Adipose tissue (tissue), 3 donors: ENCODE measurements around the gene ZDHHC11. TPM values are rescaled to one million over a fixed set of nuclear protein-coding genes. Genes with fewer than 3 reads are reported as not detected.
"Not testable (repeated sequence)": the region's sequence is repeated elsewhere in the genome, so short reads cannot be mapped to it uniquely, and the experiment has no call there.

Experiments used
- H3K27ac ChIP-seq: one replicate; pipeline ENCODE4 v1.5.1; 2013; ENCODE audit warnings: low read depth, low read length
- WGBS, 3 donors: extraction: QIAGEN DNeasy Blood & Tissue Kit; methylation state at CpG; one replicate each; pipeline ENCODE4 v1.1.7; 2013; 5-methylcytosine and 5-hydroxymethylcytosine counted together
- polyA plus RNA-seq, 3 donors: library from polyadenylated mRNA; stranded (reverse); fragments of 200-250 nt; gene quantifications; one replicate each; pipeline ENCODE4 v1.2.3, GENCODE V29; 2013
- donor health status: healthy with polysubstance abuse.
- donor health status: Bipolar disorder and iron deficiency.
- donor health status: healthy.

Gene ZDHHC11
- polyA plus RNA-seq, 3 donors, result 3.1 to 5.1 (median 4.4) TPM

GRCh38 chr5:882253-883183, 31.7 kb upstream of the ZDHHC11 start:
- 79 to 97% (median 80%) methylated on average over 33 of the region's 33 CpGs for WGBS, 3 donors

GRCh38 chr5:881551-881935, 30.8 kb upstream of the ZDHHC11 start:
- H3K27ac ChIP-seq, result no peak overlapping the region
- 91 to 94% (median 93%) methylated on average over 12 of the region's 12 CpGs for WGBS, 3 donors

More at GRCh38 chr5:882253-883183, 31.7 kb upstream of the ZDHHC11 start:
- H3K27ac ChIP-seq, result no peak overlapping the region

GRCh38 chr5:880816-881550, 30.2 kb upstream of the ZDHHC11 start:
- WGBS, 3 donors, result 94 to 97% (median 96%) methylated on average over 35 of the region's 35 CpGs
- no peak overlapping the region for H3K27ac ChIP-seq

- not testable (repeated sequence) for H3K27ac ChIP-seq
- WGBS, 3 donors, result no CpG with 5 or more reads among the region's 8 CpGs
Measured at GRCh38 chr5:878677-879076, 27.9 kb upstream of the ZDHHC11 start.

- no peak overlapping the region for H3K27ac ChIP-seq
- WGBS, 3 donors, result 95 to 96% (median 96%) methylated on average over 15 of the region's 15 CpGs
Measured at GRCh38 chr5:878125-878524, 27.3 kb upstream of the ZDHHC11 start.

GRCh38 chr5:876398-877365, 25.9 kb upstream of the ZDHHC11 start:
- 94 to 95% (median 95%) methylated on average over 28 of the region's 28 CpGs for WGBS, 3 donors
- H3K27ac ChIP-seq, result no peak overlapping the region

GRCh38 chr5:875931-876330, 25.1 kb upstream of the ZDHHC11 start:
- no peak overlapping the region for H3K27ac ChIP-seq
- WGBS, 3 donors, result 95 to 96% (median 96%) methylated on average over 24 of the region's 24 CpGs

- no peak overlapping the region for H3K27ac ChIP-seq
- 78 to 81% (median 81%) methylated on average over 8 of the region's 8 CpGs for whole genome bisulfite sequencing, 3 donors
Measured at GRCh38 chr5:873328-873727, 22.5 kb upstream of the ZDHHC11 start.

- 73 to 85% (median 74%) methylated on average over 10 of the region's 10 CpGs for WGBS, 3 donors
- no peak overlapping the region for H3K27ac ChIP-seq
Measured at GRCh38 chr5:872301-872700, 21.5 kb upstream of the ZDHHC11 start.

- 90 to 96% (median 94%) methylated on average over 24 to 29 of the region's 29 CpGs for WGBS, 3 donors
- H3K27ac ChIP-seq, result no peak overlapping the region
Measured at GRCh38 chr5:871596-872298, 21.0 kb upstream of the ZDHHC11 start.

- WGBS, 3 donors, result 96 to 99% (median 96%) methylated on average over 5 of the region's 5 CpGs
- H3K27ac ChIP-seq, result no peak overlapping the region
Measured at GRCh38 chr5:870956-871355, 20.2 kb upstream of the ZDHHC11 start.

- 94 to 95% (median 94%) methylated on average over 16 of the region's 16 CpGs for WGBS, 3 donors
- no peak overlapping the region for H3K27ac ChIP-seq
Measured at GRCh38 chr5:868428-869135, 17.8 kb upstream of the ZDHHC11 start.

GRCh38 chr5:867300-867870, 16.6 kb upstream of the ZDHHC11 start:
- H3K27ac ChIP-seq, result no peak overlapping the region
- WGBS, 3 donors, result 87 to 96% (median 87%) methylated on average over 6 of the region's 6 CpGs

- H3K27ac ChIP-seq, result no peak overlapping the region
- 87 to 96% (median 95%) methylated on average over 8 to 10 of the region's 10 CpGs for WGBS, 3 donors
Measured at GRCh38 chr5:865771-866170, 15.0 kb upstream of the ZDHHC11 start.

- WGBS, 3 donors, result 82 to 92% (median 90%) methylated on average over 24 of the region's 24 CpGs
- H3K27ac ChIP-seq, result no peak overlapping the region
Measured at GRCh38 chr5:865168-865521, 14.4 kb upstream of the ZDHHC11 start.

GRCh38 chr5:864492-865167, 13.8 kb upstream of the ZDHHC11 start:
- H3K27ac ChIP-seq, result no peak overlapping the region
- WGBS, 3 donors, result 75 to 84% (median 80%) methylated on average over 15 of the region's 15 CpGs
